Measurements from ENCODE around the gene ASIC4. TPM values are rescaled to one million over a fixed set of nuclear protein-coding genes. Genes with fewer than 3 reads are reported as not detected.

ASIC4 gene
- total and polyA plus RNA-seq, 2 of the 13 experiments (the other 11 are each of a cell fraction or from before 2014, with no cell fraction given) = 0.03 TPM; not detected in 1

GRCh38 chr2:219552382-219553167 is 38.3 kb downstream of the ASIC4 start (continued):
- TF ChIP-seq, protein P1, sequence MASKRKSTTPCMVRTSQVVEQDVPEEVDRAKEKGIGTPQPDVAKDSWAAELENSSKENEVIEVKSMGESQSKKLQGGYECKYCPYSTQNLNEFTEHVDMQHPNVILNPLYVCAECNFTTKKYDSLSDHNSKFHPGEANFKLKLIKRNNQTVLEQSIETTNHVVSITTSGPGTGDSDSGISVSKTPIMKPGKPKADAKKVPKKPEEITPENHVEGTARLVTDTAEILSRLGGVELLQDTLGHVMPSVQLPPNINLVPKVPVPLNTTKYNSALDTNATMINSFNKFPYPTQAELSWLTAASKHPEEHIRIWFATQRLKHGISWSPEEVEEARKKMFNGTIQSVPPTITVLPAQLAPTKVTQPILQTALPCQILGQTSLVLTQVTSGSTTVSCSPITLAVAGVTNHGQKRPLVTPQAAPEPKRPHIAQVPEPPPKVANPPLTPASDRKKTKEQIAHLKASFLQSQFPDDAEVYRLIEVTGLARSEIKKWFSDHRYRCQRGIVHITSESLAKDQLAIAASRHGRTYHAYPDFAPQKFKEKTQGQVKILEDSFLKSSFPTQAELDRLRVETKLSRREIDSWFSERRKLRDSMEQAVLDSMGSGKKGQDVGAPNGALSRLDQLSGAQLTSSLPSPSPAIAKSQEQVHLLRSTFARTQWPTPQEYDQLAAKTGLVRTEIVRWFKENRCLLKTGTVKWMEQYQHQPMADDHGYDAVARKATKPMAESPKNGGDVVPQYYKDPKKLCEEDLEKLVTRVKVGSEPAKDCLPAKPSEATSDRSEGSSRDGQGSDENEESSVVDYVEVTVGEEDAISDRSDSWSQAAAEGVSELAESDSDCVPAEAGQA (IDR thresholded peaks at IDR 0.05; ENCODE audit: low read depth) = peak; percentile 11; the same call in 1 of the 2 replicates
- TF ChIP-seq, protein P1 (CRISPR knock-in tag; IDR thresholded peaks at IDR 0.05; ENCODE audit: borderline replicate concordance) = no peak
- TF ChIP-seq SP1 (IDR thresholded peaks at IDR 0.05) = peak; percentile 92
- peak; percentile 97 for TF ChIP-seq SP1 (CRISPR knock-in tag; IDR thresholded peaks at IDR 0.05)
- TF ChIP-seq, protein P2, sequence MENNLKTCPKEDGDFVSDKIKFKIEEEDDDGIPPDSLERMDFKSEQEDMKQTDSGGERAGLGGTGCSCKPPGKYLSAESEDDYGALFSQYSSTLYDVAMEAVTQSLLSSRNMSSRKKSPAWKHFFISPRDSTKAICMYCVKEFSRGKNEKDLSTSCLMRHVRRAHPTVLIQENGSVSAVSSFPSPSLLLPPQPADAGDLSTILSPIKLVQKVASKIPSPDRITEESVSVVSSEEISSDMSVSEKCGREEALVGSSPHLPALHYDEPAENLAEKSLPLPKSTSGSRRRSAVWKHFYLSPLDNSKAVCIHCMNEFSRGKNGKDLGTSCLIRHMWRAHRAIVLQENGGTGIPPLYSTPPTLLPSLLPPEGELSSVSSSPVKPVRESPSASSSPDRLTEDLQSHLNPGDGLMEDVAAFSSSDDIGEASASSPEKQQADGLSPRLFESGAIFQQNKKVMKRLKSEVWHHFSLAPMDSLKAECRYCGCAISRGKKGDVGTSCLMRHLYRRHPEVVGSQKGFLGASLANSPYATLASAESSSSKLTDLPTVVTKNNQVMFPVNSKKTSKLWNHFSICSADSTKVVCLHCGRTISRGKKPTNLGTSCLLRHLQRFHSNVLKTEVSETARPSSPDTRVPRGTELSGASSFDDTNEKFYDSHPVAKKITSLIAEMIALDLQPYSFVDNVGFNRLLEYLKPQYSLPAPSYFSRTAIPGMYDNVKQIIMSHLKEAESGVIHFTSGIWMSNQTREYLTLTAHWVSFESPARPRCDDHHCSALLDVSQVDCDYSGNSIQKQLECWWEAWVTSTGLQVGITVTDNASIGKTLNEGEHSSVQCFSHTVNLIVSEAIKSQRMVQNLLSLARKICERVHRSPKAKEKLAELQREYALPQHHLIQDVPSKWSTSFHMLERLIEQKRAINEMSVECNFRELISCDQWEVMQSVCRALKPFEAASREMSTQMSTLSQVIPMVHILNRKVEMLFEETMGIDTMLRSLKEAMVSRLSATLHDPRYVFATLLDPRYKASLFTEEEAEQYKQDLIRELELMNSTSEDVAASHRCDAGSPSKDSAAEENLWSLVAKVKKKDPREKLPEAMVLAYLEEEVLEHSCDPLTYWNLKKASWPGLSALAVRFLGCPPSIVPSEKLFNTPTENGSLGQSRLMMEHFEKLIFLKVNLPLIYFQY (CRISPR knock-in tag; IDR thresholded peaks at IDR 0.05; ENCODE audit: borderline replicate concordance) = no peak; the same call in 1 of the 2 replicates
- no peak; the same call in 1 of the 2 replicates for TF ChIP-seq HOMEZ (CRISPR knock-in tag; IDR thresholded peaks at IDR 0.05; ENCODE audit: low read depth)
- peak; percentile 74 for TF ChIP-seq NRL (CRISPR knock-in tag; IDR thresholded peaks at IDR 0.05; ENCODE audit: borderline replicate concordance)
- TF ChIP-seq, protein P3, sequence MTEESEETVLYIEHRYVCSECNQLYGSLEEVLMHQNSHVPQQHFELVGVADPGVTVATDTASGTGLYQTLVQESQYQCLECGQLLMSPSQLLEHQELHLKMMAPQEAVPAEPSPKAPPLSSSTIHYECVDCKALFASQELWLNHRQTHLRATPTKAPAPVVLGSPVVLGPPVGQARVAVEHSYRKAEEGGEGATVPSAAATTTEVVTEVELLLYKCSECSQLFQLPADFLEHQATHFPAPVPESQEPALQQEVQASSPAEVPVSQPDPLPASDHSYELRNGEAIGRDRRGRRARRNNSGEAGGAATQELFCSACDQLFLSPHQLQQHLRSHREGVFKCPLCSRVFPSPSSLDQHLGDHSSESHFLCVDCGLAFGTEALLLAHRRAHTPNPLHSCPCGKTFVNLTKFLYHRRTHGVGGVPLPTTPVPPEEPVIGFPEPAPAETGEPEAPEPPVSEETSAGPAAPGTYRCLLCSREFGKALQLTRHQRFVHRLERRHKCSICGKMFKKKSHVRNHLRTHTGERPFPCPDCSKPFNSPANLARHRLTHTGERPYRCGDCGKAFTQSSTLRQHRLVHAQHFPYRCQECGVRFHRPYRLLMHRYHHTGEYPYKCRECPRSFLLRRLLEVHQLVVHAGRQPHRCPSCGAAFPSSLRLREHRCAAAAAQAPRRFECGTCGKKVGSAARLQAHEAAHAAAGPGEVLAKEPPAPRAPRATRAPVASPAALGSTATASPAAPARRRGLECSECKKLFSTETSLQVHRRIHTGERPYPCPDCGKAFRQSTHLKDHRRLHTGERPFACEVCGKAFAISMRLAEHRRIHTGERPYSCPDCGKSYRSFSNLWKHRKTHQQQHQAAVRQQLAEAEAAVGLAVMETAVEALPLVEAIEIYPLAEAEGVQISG (CRISPR knock-in tag; IDR thresholded peaks at IDR 0.05) = peak; percentile 54; the same call in 1 of the 2 replicates
- TF ChIP-seq, protein P4, sequence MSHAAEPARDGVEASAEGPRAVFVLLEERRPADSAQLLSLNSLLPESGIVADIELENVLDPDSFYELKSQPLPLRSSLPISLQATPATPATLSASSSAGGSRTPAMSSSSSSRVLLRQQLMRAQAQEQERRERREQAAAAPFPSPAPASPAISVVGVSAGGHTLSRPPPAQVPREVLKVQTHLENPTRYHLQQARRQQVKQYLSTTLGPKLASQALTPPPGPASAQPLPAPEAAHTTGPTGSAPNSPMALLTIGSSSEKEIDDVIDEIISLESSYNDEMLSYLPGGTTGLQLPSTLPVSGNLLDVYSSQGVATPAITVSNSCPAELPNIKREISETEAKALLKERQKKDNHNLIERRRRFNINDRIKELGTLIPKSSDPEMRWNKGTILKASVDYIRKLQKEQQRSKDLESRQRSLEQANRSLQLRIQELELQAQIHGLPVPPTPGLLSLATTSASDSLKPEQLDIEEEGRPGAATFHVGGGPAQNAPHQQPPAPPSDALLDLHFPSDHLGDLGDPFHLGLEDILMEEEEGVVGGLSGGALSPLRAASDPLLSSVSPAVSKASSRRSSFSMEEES (CRISPR knock-in tag; IDR thresholded peaks at IDR 0.05) = peak; percentile 53; the same call in 1 of the 2 replicates
- peak; percentile 51 for TF ChIP-seq MED8 (CRISPR knock-in tag; IDR thresholded peaks at IDR 0.05; ENCODE audit: insufficient replicate concordance)
- no peak for TF ChIP-seq ADNP (CRISPR knock-in tag; IDR thresholded peaks at IDR 0.05)
- TF ChIP-seq FOXA3 (CRISPR knock-in tag; IDR thresholded peaks at IDR 0.05) = peak; percentile 30; the same call in 1 of the 2 replicates

Data from HepG2 (cell line).